Ectodermal cell (in vitro differentiated cells): ENCODE data around the gene ZNF143.
"Not testable (repeated sequence)": the region's sequence is repeated elsewhere in the genome, so short reads cannot be mapped to it uniquely, and the experiment has no call there.

Experiments used
- H3K27ac ChIP-seq: 2 replicates; pipeline ENCODE4 v1.7.0; 2013; ENCODE audit warnings: mild to moderate bottlenecking, low read depth, low read length; ENCODE audit not compliant: insufficient read depth, poor library complexity, severe bottlenecking
- H3K27me3 ChIP-seq: 2 replicates; pipeline ENCODE4 v1.7.0; 2013; ENCODE audit warnings: mild to moderate bottlenecking, low read length; ENCODE audit not compliant: insufficient read depth, control insufficient read depth, poor library complexity, severe bottlenecking
- H3K36me3 ChIP-seq: one replicate; pipeline ENCODE4 v1.7.0; 2013; ENCODE audit warnings: low read length; ENCODE audit not compliant: control insufficient read depth, insufficient read depth
- H3K4me1 ChIP-seq: one replicate; pipeline ENCODE4 v1.7.0; 2013; ENCODE audit warnings: low read length; ENCODE audit not compliant: control insufficient read depth, insufficient read depth
- H3K4me3 ChIP-seq: 2 replicates; pipeline ENCODE4 v1.7.0; 2013; ENCODE audit warnings: low read depth, low read length, control low read depth; ENCODE audit not compliant: insufficient read depth
- H3K9me3 ChIP-seq: 2 replicates; pipeline ENCODE4 v1.7.0; 2013; ENCODE audit warnings: mild to moderate bottlenecking, low read length, moderate library complexity; ENCODE audit not compliant: control insufficient read depth
- WGBS, 2 experiments: methylation state at CpG; one replicate each; pipeline ENCODE4 v1.1.7; 2013; ENCODE audit warnings: missing lambda C conversion rate in 2 of 2; 5-methylcytosine and 5-hydroxymethylcytosine counted together

ZNF143 gene

GRCh38 chr11:9535189-9535781, 74.5 kb downstream of the ZNF143 start:
- Histone ChIP-seq H3K9me3 (no peaks in the 10 kb centered on the region), H3K27ac (no peak overlapping the region), H3K27me3 (no peaks in the 10 kb centered on the region), H3K4me3 (no peak overlapping the region), H3K36me3 (no peaks in the 10 kb centered on the region), H3K4me1 (peaks cover 10% of the 10 kb centered on the region)
- 77 to 79% methylated on average over 6 of the region's 6 CpGs for WGBS, 2 experiments

- 84 to 96% methylated on average over 2 of the region's 2 CpGs for WGBS, 2 experiments
- peaks cover 6% of the 10 kb centered on the region for H3K4me1 ChIP-seq
- no peaks in the 10 kb centered on the region for H3K27me3 ChIP-seq
- H3K36me3 ChIP-seq = no peaks in the 10 kb centered on the region
- H3K9me3 ChIP-seq = no peaks in the 10 kb centered on the region
- no peak overlapping the region for H3K27ac ChIP-seq
- no peak overlapping the region for H3K4me3 ChIP-seq
These were observed 77.7 kb downstream of the ZNF143 start for GRCh38 chr11:9538548-9538947.

- H3K4me3 ChIP-seq, H3K4me1 ChIP-seq, H3K27ac ChIP-seq, H3K27me3 ChIP-seq, H3K36me3 ChIP-seq, H3K9me3 ChIP-seq: not testable (repeated sequence)
- WGBS, 2 experiments = 92 to 98% methylated on average over 5 of the region's 5 CpGs
These were observed 88.4 kb downstream of the ZNF143 start for GRCh38 chr11:9549216-9549615.

- Histone ChIP-seq H3K4me3 (no peak overlapping the region), H3K36me3 (no peaks in the 10 kb centered on the region), H3K9me3 (no peaks in the 10 kb centered on the region), H3K27me3 (no peaks in the 10 kb centered on the region), H3K27ac (no peak overlapping the region), H3K4me1 (no peaks in the 10 kb centered on the region)
- 94 to 95% methylated on average over 8 of the region's 8 CpGs for WGBS, 2 experiments
These were observed 89.4 kb downstream of the ZNF143 start for GRCh38 chr11:9550191-9550628.

GRCh38 chr11:9561279-9561982, 100.6 kb downstream of the ZNF143 start:
- Histone ChIP-seq H3K4me3 (no peak overlapping the region), H3K27me3 (no peaks in the 10 kb centered on the region), H3K4me1 (peaks cover 10% of the 10 kb centered on the region), H3K36me3 (no peaks in the 10 kb centered on the region), H3K9me3 (no peaks in the 10 kb centered on the region), H3K27ac (no peak overlapping the region)
- 100% methylated on average over 1 of the region's 2 CpGs for WGBS, 2 experiments

- Histone ChIP-seq H3K9me3 (no peaks in the 10 kb centered on the region), H3K36me3 (no peaks in the 10 kb centered on the region), H3K4me3 (no peak overlapping the region), H3K27me3 (no peaks in the 10 kb centered on the region), H3K4me1 (peaks cover 13% of the 10 kb centered on the region), H3K27ac (no peak overlapping the region)
These were observed 101.9 kb downstream of the ZNF143 start for GRCh38 chr11:9562716-9563115.

- 85 to 97% methylated on average over 1 of the region's 1 CpG for WGBS, 2 experiments
- H3K27ac ChIP-seq = no peak overlapping the region
- H3K4me1 ChIP-seq = peaks cover 14% of the 10 kb centered on the region
- no peaks in the 10 kb centered on the region for H3K9me3 ChIP-seq
- H3K27me3 ChIP-seq = no peaks in the 10 kb centered on the region
- no peak overlapping the region for H3K4me3 ChIP-seq
- no peaks in the 10 kb centered on the region for H3K36me3 ChIP-seq
These were observed 102.5 kb downstream of the ZNF143 start for GRCh38 chr11:9563196-9563730.

- H3K9me3 ChIP-seq = no peaks in the 10 kb centered on the region
- H3K4me3 ChIP-seq = no peak overlapping the region
- H3K27me3 ChIP-seq = no peaks in the 10 kb centered on the region
- whole genome bisulfite sequencing, 2 experiments = 24 to 26% methylated on average over 7 of the region's 7 CpGs
- peak overlapping the region; percentile 56 for H3K27ac ChIP-seq
- H3K36me3 ChIP-seq = no peaks in the 10 kb centered on the region
- H3K4me1 ChIP-seq = peaks cover 26% of the 10 kb centered on the region
These were observed 105.2 kb downstream of the ZNF143 start for GRCh38 chr11:9565822-9566560.

GRCh38 chr11:9566561-9567063, 105.8 kb downstream of the ZNF143 start:
- Histone ChIP-seq H3K4me1 (peaks cover 26% of the 10 kb centered on the region), H3K27ac (peak overlapping the region; percentile 56), H3K27me3 (peaks cover 5% of the 10 kb centered on the region), H3K4me3 (no peak overlapping the region), H3K9me3 (no peaks in the 10 kb centered on the region), H3K36me3 (no peaks in the 10 kb centered on the region)
- 80 to 82% methylated on average over 3 of the region's 3 CpGs for WGBS, 2 experiments

- WGBS, 2 experiments = 93% methylated on average over 5 of the region's 5 CpGs
- no peak overlapping the region for H3K27ac ChIP-seq
- H3K27me3 ChIP-seq = peaks cover 13% of the 10 kb centered on the region
- no peak overlapping the region for H3K4me3 ChIP-seq
- H3K9me3 ChIP-seq = no peaks in the 10 kb centered on the region
- no peaks in the 10 kb centered on the region for H3K36me3 ChIP-seq
- peaks cover 26% of the 10 kb centered on the region for H3K4me1 ChIP-seq
These were observed 106.6 kb downstream of the ZNF143 start for GRCh38 chr11:9567401-9567800.
